GM10266 (cell line): ENCODE measurements around the gene PPP6C.
"Not testable (repeated sequence)": the region's sequence is repeated elsewhere in the genome, so short reads cannot be mapped to it uniquely, and the experiment has no call there.

ENCODE experiments used
- DNase-seq: peaks from one replicate; pipeline ENCODE4 v3.0.0; 2012; ENCODE audit errors: extremely low spot score
- CTCF ChIP-seq: IDR thresholded peaks from 2 replicates; pipeline ENCODE4 v1.5.1; 2012; ENCODE audit warnings: mild to moderate bottlenecking, low read depth; ENCODE audit not compliant: control insufficient read depth, insufficient read depth; ENCODE audit errors: missing control alignments

PPP6C gene

GRCh38 chr9:125189361-125190289 lies at the start of gene PPP6C:
Gene PPP6C (minus strand): TSS chr9:125189803. CDS start chr9:125189718, 85 bp downstream.
- peak; percentile 95 for DNase-seq
- TF ChIP-seq CTCF, result peak; percentile 78

GRCh38 chr9:125238915-125239446 lies 49.4 kb upstream of the PPP6C start:
- no peak for TF ChIP-seq CTCF

GRCh38 chr9:125238127-125238914 lies 48.7 kb upstream of the PPP6C start:
- no peak for TF ChIP-seq CTCF
- no peak for DNase-seq

More at GRCh38 chr9:125238915-125239446, 49.4 kb upstream of the PPP6C start:
- no peak for DNase-seq

GRCh38 chr9:125236520-125237159 lies 47.0 kb upstream of the PPP6C start:
- DNase-seq, result not testable (repeated sequence)

GRCh38 chr9:125235804-125236519 lies 46.4 kb upstream of the PPP6C start:
- no peak for TF ChIP-seq CTCF
- no peak for DNase-seq

GRCh38 chr9:125234099-125234498 lies 44.5 kb upstream of the PPP6C start:
- not testable (repeated sequence) for DNase-seq

GRCh38 chr9:125233678-125234077 lies 44.1 kb upstream of the PPP6C start:
- no peak for TF ChIP-seq CTCF
- no peak for DNase-seq
